Fibroblast of upper back skin (primary cell): ENCODE data around the gene LHFPL2.

Experiments used
- DNase-seq: peaks from one replicate; pipeline ENCODE4 v3.0.0-alpha.2; 2013

LHFPL2 gene

GRCh38 chr5:78515670-78516069 is 132.9 kb downstream of the LHFPL2 start:
- DNase-seq = no peak

- DNase-seq = no peak
These were observed 133.9 kb downstream of the LHFPL2 start for GRCh38 chr5:78514427-78515330.

- no peak for DNase-seq
These were observed 135.1 kb downstream of the LHFPL2 start for GRCh38 chr5:78513441-78513840.

- DNase-seq = no peak
These were observed 136.1 kb downstream of the LHFPL2 start for GRCh38 chr5:78512435-78512834.

- DNase-seq = no peak
These were observed 137.3 kb downstream of the LHFPL2 start for GRCh38 chr5:78511121-78511906.

GRCh38 chr5:78509884-78510769 is 138.4 kb downstream of the LHFPL2 start:
- DNase-seq = no peak

- no peak for DNase-seq
These were observed 139.3 kb downstream of the LHFPL2 start for GRCh38 chr5:78509145-78509865.

GRCh38 chr5:78508186-78508765 is 140.3 kb downstream of the LHFPL2 start:
- peak; percentile 36 for DNase-seq

GRCh38 chr5:78507531-78507930 is 141.0 kb downstream of the LHFPL2 start:
- no peak for DNase-seq

GRCh38 chr5:78506261-78507024 is 142.1 kb downstream of the LHFPL2 start:
- DNase-seq = peak; percentile 62

- no peak for DNase-seq
These were observed 142.7 kb downstream of the LHFPL2 start for GRCh38 chr5:78505860-78506259.

- DNase-seq = peak; percentile 100
These were observed 143.6 kb downstream of the LHFPL2 start for GRCh38 chr5:78504704-78505677.

GRCh38 chr5:78503958-78504653 is 144.5 kb downstream of the LHFPL2 start:
- DNase-seq = no peak

GRCh38 chr5:78501411-78502352 is 146.9 kb downstream of the LHFPL2 start:
- peak; percentile 61 for DNase-seq

- no peak for DNase-seq
These were observed 147.7 kb downstream of the LHFPL2 start for GRCh38 chr5:78500871-78501270.

- no peak for DNase-seq
These were observed 148.5 kb downstream of the LHFPL2 start for GRCh38 chr5:78500028-78500427.

GRCh38 chr5:78499485-78499884 is 149.1 kb downstream of the LHFPL2 start:
- DNase-seq = no peak
